ENCODE results near the gene PIPOX. TPM values are rescaled to one million over a fixed set of nuclear protein-coding genes. Genes with fewer than 3 reads are reported as not detected.

PIPOX gene
- total RNA-seq, 1 donor from 2014 or later, result 4.9 TPM

- FAIRE-seq, result no peak
Measured at GRCh38 chr17:29045026-29045425, 2.1 kb downstream of the PIPOX start.

DNA sequence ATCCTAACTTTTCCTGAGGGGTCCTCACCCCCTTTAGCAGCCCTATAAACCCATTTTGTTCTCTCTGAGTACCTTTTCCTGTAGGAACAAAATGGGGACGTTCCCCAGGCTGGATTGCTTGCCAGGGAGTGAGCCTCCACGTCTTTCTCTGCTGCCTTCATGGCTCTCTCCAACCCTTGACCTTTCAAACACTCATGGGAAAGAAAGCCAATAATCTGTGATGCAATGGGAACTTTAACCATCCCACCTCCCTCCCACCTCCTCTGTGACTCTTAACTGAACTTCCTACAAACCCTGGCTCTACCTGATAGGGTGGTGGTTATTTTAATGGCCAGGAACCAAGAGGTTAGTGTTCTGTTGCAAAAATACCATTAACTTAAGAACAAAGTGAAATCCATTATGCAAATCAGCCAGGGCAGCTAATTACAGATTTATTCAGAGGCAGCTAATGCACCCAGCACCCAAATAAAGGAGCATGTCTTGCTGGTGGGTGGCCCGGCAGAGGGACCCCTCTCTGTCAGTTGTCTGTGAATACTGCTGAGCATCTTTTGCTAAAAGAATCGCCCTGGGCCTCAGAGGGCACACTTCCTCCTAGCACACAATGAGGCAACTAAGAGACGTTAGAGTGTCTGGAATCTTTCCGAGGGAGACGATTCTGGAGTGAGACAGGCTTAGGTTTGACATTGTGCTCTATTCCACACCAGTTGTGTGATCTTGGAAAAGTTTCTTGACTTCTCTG lies 3.0 kb downstream of the PIPOX start:
- DNase-seq (ENCODE audit: low spot score in 2 of 2) (no peak), FAIRE-seq (no peak)

More at GRCh38 chr17:29045026-29045425, 2.1 kb downstream of the PIPOX start:
- no peak for DNase-seq (ENCODE audit: low spot score in 2 of 2)

DNA sequence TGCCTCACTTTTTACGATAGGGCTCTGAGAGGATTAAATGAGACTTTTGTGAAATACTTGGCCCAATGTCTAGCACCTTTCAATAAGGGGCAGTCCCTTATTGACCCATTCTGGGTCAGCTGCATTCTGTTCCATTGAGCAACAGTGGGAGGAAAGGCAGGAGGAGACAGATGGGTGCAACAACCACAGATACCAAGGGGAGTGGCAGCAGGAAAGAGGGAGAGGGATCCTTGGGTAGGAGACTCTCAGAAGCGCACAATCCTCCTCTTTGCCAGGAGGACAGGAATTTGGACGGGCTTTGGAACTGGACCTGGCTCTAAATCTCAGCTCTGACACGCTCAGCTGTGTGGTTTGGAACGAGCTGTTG lies 3.5 kb downstream of the PIPOX start:
- FAIRE-seq, result no peak
- no peak for DNase-seq (ENCODE audit: low spot score in 2 of 2)

GRCh38 chr17:29048440-29049368 lies 5.8 kb downstream of the PIPOX start:
- FAIRE-seq (no peak), DNase-seq (ENCODE audit: low spot score in 2 of 2) (no peak)

GRCh38 chr17:29049541-29050145 lies 6.7 kb downstream of the PIPOX start:
- DNase-seq (ENCODE audit: low spot score in 2 of 2), result no peak
- no peak for FAIRE-seq

GRCh38 chr17:29050176-29050575 lies 7.2 kb downstream of the PIPOX start:
- DNase-seq (ENCODE audit: low spot score in 2 of 2) (no peak), FAIRE-seq (no peak)

- DNase-seq (ENCODE audit: low spot score in 2 of 2) (no peak), FAIRE-seq (no peak)
Measured at GRCh38 chr17:29051194-29051593, 8.3 kb downstream of the PIPOX start.

GRCh38 chr17:29051731-29052130 lies 8.8 kb downstream of the PIPOX start:
- DNase-seq (ENCODE audit: low spot score in 2 of 2), result no peak
- no peak for FAIRE-seq

DNA sequence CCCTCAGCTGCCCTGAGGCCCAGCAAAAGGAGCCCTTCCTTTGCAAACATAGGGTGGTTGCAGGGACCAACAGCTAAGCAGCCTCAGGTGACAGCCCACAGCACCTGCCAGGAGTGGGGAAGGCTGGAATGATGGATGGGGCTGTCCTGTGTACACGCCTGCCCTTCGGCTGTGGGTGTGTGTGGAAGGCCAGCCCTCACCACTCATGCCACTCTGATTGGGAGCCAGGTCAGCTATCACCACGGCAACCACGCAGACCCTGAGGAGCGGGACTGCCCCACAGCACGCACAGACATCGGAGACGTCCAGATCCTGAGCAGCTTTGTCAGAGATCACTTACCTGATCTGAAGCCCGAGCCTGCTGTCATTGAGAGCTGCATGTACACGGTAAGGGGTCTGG lies 11.9 kb downstream of the PIPOX start:
- FAIRE-seq (no peak), DNase-seq (ENCODE audit: low spot score in 2 of 2) (no peak)

DNA sequence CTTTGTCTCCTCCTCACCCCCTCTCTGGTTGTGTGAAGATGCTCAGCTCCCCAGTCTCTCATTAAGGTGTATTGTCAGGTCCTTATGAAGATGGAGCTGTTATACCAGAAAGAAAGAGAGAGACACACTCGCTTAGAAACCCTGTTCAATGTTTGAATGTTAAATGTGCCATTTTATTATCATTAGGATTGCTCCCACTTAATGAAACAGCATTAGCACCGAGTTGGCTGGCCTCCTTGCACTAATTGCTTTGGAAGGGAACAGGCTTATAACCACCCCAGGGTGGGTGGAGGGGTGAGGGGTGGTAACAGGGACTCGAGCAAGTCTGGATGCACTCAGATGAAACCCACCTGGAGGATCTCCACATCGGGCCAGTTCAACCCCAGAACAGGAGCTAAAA lies 14.4 kb downstream of the PIPOX start:
- FAIRE-seq, result no peak

GRCh38 chr17:29058391-29058790 lies 15.4 kb downstream of the PIPOX start:
- FAIRE-seq, result no peak

More for the DNA sequence above, 14.4 kb downstream of the PIPOX start:
- no peak for DNase-seq (ENCODE audit: low spot score in 2 of 2)

DNA sequence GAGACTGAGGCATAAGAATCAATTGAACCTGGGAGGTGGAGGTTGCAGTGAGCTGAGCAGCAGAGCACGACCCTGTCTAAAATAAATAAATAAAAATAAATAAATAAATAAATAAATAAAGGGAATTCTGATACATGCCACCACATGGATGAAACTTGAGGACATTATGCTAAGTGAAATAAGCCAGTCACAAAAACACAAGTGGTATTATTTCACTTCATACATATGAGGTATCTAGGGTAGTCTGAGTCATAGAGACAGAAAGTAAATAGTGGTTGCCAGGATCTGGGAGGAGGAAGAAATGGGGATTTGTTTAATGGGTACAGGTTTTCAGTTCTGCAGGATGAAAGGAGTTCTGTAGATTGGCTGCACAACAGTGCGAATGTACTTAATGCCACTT lies 16.3 kb downstream of the PIPOX start:
- FAIRE-seq, result no peak
- DNase-seq (ENCODE audit: low spot score in 2 of 2), result no peak

More at GRCh38 chr17:29058391-29058790, 15.4 kb downstream of the PIPOX start:
- DNase-seq (ENCODE audit: low spot score in 2 of 2), result no peak

DNA sequence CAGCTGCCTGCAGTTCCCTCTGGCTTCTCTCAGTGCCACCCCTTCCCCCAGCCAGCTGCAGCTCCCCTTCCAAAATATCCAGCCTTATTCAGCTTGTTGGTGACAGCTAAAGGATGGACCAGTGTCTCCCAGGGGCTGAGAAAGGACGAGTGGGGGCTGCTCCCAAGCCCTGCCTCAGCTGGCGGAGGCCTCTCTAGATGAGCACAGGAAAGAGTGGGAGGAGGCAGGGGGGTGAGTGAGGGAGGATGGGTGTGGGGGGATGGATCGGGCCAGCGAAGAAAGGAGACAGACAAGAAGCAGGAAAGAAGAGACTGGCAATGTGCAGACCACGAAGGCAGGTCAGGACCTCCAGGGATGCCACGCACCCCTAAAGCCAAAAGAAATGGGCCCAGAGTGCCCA lies 17.5 kb downstream of the PIPOX start:
- DNase-seq (ENCODE audit: low spot score in 2 of 2) (no peak), FAIRE-seq (no peak)

DNA sequence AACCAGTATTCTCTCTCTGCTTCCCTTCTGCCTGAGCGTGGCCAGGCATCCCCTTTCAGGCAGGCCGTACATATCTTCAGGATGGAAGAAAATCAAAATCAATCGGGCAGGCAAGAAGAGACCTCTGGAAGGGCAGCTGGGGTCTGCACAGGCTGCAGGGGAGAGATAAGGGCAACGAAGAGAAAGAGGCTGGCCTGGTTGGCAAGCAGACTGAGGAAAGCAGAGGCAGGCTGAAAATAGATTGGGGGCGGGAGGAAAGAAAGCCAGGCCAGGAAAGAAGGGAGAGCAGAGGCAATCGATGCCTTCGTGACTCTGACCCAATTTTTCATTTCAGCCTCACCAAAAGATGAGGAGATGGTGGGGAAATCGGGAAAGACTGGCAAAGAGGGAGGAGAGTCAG lies 18.1 kb downstream of the PIPOX start:
- DNase-seq (ENCODE audit: low spot score in 2 of 2) (no peak), FAIRE-seq (no peak)

DNA sequence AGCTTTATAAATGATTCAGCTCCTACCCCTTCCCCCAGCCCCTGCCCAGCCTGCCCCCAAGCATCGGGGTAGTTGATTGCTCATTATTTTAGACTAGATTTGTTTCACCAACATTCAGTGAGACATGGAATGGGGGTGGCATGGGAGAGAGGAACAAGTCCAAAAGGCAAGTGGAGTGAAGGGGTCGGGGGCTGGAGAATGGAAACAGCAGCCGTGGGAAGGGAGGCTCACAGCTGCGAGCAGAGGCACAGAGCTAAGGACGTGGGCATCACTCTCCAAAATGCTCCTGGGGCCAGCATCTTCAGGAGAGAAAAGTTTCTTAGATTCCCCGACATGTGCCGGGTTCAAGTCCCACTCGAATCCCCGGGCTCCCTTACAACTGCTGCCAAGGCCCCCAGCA lies 19.3 kb downstream of the PIPOX start:
- FAIRE-seq, result no peak
- no peak for DNase-seq (ENCODE audit: low spot score in 2 of 2)

DNA sequence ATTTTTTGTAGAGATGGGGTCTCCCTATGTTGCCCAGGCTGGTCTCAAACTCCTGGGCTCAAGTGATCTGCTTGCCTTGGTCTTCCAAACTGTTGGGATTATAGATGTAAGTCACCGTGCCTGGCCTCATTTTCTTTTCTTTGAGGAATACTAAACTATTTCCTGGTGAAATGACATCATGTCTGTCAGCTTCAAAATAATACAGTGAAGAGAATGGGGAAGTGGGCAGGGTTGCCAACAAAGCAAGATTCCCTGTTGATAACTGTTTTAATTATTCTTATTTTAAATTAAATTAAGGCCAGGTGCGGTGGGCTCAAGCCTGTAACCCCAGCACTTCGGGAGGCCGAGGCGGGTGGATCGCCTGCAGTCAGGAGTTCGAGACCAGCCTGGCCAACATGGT lies 21.1 kb downstream of the PIPOX start:
- FAIRE-seq, result no peak

GRCh38 chr17:29066047-29066446 lies 23.1 kb downstream of the PIPOX start:
- FAIRE-seq (no peak), DNase-seq (ENCODE audit: low spot score in 2 of 2) (no peak)

More for the DNA sequence above, 21.1 kb downstream of the PIPOX start:
- no peak for DNase-seq (ENCODE audit: low spot score in 2 of 2)

GRCh38 chr17:29066606-29067005 lies 23.7 kb downstream of the PIPOX start:
- no peak for FAIRE-seq
- no peak for DNase-seq (ENCODE audit: low spot score in 2 of 2)

DNA sequence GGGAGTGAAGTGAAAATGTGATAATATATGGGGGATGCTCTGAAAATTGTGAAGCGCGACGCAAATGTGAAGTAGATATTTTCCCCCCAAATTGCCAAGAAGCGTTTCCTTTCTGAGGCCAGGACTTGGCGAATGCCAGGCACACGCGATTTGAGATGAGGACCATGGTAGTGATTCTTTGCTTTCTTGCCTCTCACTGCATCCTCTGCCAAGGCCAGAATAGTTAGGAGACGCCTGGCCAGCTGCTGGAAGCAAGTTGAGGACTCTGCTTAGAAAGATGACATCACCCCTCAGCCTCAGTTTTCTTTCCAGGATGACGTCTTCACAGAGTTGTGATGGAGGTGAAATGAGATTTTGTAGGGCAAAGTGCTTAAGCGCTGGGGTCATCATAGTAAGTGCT lies 25.9 kb downstream of the PIPOX start:
- no peak for DNase-seq (ENCODE audit: low spot score in 2 of 2)
- no peak for FAIRE-seq

GRCh38 chr17:29069526-29070041 lies 26.6 kb downstream of the PIPOX start:
- DNase-seq (ENCODE audit: low spot score in 2 of 2) (no peak), FAIRE-seq (no peak)

- FAIRE-seq, result no peak
- DNase-seq (ENCODE audit: low spot score in 2 of 2), result no peak
Measured at GRCh38 chr17:29070308-29070707, 27.4 kb downstream of the PIPOX start.

Data from frontal cortex (tissue), 4 donors.